ENCODE results near the gene PRMT2.

DNA sequence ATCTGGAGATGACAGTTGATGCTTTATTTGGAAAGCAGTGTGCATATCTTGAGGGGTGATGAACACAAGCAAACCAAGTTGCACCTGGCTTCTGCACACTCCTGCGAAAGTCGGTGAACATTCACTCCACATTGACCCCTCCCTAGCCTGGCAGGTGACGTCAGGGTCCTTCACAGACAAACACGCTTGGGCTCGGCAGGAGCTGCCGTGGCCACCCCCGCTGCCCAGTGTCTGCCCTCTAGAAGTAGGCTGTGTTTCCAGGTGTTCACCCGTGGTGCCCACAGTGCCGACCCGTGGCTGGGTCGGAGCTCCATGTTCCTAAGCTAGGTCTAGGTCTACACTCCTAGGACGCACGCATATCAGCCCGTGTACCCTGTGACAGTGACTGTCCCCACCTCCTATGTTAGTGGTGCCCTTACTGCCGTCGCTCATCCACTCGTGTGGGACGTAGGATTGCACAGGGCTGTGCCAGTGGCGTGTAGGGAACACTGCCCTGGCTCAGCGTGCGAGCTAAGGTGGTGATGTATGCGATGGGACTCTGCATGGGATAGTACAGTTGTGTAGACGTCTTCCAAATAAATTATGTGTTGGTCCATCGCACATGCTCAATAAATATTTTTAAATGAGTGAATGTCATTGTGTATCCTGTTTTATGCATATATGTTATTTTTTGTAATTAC is 29.0 kb downstream of the PRMT2 start:
- TF ChIP-seq TARDBP (IDR thresholded peaks at IDR 0.05) (no peak), SP1 (IDR thresholded peaks at IDR 0.05) (no peak), BHLHE40 (IDR thresholded peaks at IDR 0.05; ENCODE audit: borderline replicate concordance) (no peak), SUZ12 (IDR thresholded peaks at IDR 0.05) (no peak), ELF4 (IDR thresholded peaks at IDR 0.05) (no peak), ARNT (IDR thresholded peaks at IDR 0.05) (no peak), ZNF384 (IDR thresholded peaks at IDR 0.05) (no peak)

Data from HEK293T (cell line).